Amygdala (tissue), 56 donors: ENCODE results near the gene HSF2BP.
"Not testable (repeated sequence)": the region's sequence is repeated elsewhere in the genome, so short reads cannot be mapped to it uniquely, and the experiment has no call there.

Source experiments
- DNase-seq, 56 donors: peaks; one replicate each; lab custom pipeline; 2025; lab: John Stamatoyannopoulos, UW

The HSF2BP gene

GRCh38 chr21:43688906-43689305 is 29.6 kb upstream of the HSF2BP start:
- DNase-seq: no peak

- DNase-seq: no peak
These were observed 28.5 kb upstream of the HSF2BP start for GRCh38 chr21:43687566-43688399.

GRCh38 chr21:43686811-43687565 is 27.7 kb upstream of the HSF2BP start:
- peak in 1 of 56 donors; percentile 28 for DNase-seq

GRCh38 chr21:43684424-43684823 is 25.1 kb upstream of the HSF2BP start:
- no peak for DNase-seq

GRCh38 chr21:43681650-43682049 is 22.4 kb upstream of the HSF2BP start:
- no peak for DNase-seq

GRCh38 chr21:43680421-43680820 is 21.1 kb upstream of the HSF2BP start:
- not testable (repeated sequence) for DNase-seq

GRCh38 chr21:43679951-43680350 is 20.7 kb upstream of the HSF2BP start:
- no peak for DNase-seq

- no peak for DNase-seq
These were observed 17.1 kb upstream of the HSF2BP start for GRCh38 chr21:43676391-43676790.

GRCh38 chr21:43675871-43676270 is 16.6 kb upstream of the HSF2BP start:
- DNase-seq: no peak

GRCh38 chr21:43669828-43670605 is 10.7 kb upstream of the HSF2BP start:
- DNase-seq: no peak

- no peak for DNase-seq
These were observed 8.1 kb upstream of the HSF2BP start for GRCh38 chr21:43667191-43667904.

GRCh38 chr21:43665879-43666278 is 6.6 kb upstream of the HSF2BP start:
- no peak for DNase-seq

- no peak for DNase-seq
These were observed 5.1 kb upstream of the HSF2BP start for GRCh38 chr21:43664358-43664757.

- DNase-seq: no peak
These were observed 3.7 kb upstream of the HSF2BP start for GRCh38 chr21:43663033-43663432.

GRCh38 chr21:43662286-43662685 is 3.0 kb upstream of the HSF2BP start:
- DNase-seq: no peak

- DNase-seq: peak in 1 of 56 donors; percentile 45
These were observed 536 bp downstream of the HSF2BP start for GRCh38 chr21:43658769-43659135.

- no peak for DNase-seq
These were observed 1.1 kb downstream of the HSF2BP start for GRCh38 chr21:43658088-43658741.

GRCh38 chr21:43657355-43658087 is 1.8 kb downstream of the HSF2BP start:
- DNase-seq: no peak

- DNase-seq: no peak
These were observed 4.3 kb downstream of the HSF2BP start for GRCh38 chr21:43654806-43655489.
